Measurements from ENCODE around the gene CAMTA2. TPM values are rescaled to one million over a fixed set of nuclear protein-coding genes. Genes with fewer than 3 reads are reported as not detected.

The CAMTA2 gene
- total and polyA plus RNA-seq, 2 donors from 2014 or later: 40.1 to 47.1 TPM

DNA sequence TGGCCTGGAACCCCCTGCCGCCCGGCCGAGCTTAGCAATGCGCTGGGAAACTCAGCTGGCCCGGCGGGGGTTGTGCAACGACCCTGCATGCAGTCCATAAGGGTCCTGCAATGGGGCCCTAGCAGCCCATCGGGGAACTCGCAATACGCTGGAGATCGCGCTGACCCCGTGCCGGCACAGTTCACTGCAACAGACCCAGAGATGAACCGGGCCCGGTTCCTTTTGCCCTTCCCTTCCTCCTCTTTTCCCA, 48.0 kb downstream of the CAMTA2 start:
- Histone ChIP-seq H3K9me3 (ENCODE audit: control insufficient read depth in 2 of 3, insufficient read depth in 1 of 3, low read length in 3 of 3) (no peaks in the 10 kb centered on the region), H3K36me3 (ENCODE audit: control insufficient read depth in 2 of 3, insufficient read depth in 3 of 3, low read length in 3 of 3) (peaks cover 0 to 32% (median 17%) of the 10 kb centered on the region in 3 donors), H3K4me3 (ENCODE audit: low read length in 3 of 3) (peak overlapping the region; percentile 80 to 95 (median 81)), H3K27me3 (ENCODE audit: control insufficient read depth, insufficient read depth, low read length) (no peaks in the 10 kb centered on the region), H3K27ac (ENCODE audit: low read depth in 2 of 2, low read length in 2 of 2) (peak overlapping the region; percentile 86 to 87), H3K4me1 (ENCODE audit: control insufficient read depth in 2 of 3, insufficient read depth in 2 of 3, low read depth in 1 of 3, low read length in 3 of 3) (peaks cover 5 to 26% (median 18%) of the 10 kb centered on the region in 3 donors), H3K9ac (ENCODE audit: low read length in 3 of 3) (peak overlapping the region; percentile 45 to 96 (median 67))
- DNase-seq (peak in 3 of 5 donors; percentile 44 to 86 (median 54)), FAIRE-seq (no peak)
- intact Hi-C loops (cut with DNase I): no loop called here
- TF ChIP-seq, protein P1, sequence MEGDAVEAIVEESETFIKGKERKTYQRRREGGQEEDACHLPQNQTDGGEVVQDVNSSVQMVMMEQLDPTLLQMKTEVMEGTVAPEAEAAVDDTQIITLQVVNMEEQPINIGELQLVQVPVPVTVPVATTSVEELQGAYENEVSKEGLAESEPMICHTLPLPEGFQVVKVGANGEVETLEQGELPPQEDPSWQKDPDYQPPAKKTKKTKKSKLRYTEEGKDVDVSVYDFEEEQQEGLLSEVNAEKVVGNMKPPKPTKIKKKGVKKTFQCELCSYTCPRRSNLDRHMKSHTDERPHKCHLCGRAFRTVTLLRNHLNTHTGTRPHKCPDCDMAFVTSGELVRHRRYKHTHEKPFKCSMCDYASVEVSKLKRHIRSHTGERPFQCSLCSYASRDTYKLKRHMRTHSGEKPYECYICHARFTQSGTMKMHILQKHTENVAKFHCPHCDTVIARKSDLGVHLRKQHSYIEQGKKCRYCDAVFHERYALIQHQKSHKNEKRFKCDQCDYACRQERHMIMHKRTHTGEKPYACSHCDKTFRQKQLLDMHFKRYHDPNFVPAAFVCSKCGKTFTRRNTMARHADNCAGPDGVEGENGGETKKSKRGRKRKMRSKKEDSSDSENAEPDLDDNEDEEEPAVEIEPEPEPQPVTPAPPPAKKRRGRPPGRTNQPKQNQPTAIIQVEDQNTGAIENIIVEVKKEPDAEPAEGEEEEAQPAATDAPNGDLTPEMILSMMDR (IDR thresholded peaks at IDR 0.05; ENCODE audit: borderline replicate concordance, extremely low read depth, insufficient read depth): no peak

DNA sequence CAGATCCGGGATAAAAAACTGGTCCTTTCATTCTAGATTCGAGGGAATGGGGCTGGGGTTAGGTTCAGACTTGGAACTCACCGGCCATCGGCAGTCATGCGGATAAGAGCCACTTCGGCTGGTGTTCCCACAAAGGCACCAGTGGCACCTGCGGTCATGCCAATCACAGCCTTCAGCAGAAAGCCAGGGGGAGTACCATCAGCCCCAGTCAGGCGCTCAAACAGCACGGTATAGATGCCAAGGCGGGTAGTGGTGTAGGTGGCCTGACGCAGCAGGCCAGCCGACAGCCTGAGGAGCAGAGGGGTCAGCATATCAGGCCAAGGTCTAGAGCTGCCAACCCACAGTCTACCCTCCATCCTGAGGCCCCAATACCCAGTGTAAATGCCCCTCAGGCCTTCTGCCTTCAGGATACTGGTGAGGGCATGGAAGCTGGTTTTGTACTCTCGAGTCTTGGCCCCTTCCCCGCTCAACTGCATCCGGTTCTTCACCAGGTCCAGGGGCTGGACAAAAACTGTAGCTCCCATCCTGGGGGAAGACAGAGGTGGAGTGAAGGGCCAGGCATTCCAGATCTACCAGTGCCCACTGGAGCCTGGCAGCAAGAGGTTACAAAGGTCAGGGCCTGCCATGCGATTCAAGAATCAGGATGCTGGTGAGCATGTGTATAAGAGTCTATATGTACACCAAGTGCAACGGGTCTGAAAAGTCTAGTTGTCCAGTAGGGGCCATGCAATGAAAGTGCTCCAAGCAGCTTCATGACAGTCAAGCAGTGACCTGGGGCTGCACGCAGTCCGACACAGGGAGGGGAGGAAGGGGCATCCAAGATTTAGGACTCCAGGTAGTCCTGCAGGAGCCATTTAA, 48.6 kb downstream of the CAMTA2 start:
- Histone ChIP-seq H3K9ac (ENCODE audit: low read length in 3 of 3) (peak overlapping the region; percentile 45 to 96 (median 67)), H3K4me3 (ENCODE audit: low read length in 3 of 3) (peak overlapping the region; percentile 80 to 95 (median 81)), H3K9me3 (ENCODE audit: control insufficient read depth in 2 of 3, insufficient read depth in 1 of 3, low read length in 3 of 3) (no peaks in the 10 kb centered on the region), H3K4me1 (ENCODE audit: control insufficient read depth in 2 of 3, insufficient read depth in 2 of 3, low read depth in 1 of 3, low read length in 3 of 3) (peaks cover 5 to 32% (median 18%) of the 10 kb centered on the region in 3 donors), H3K36me3 (ENCODE audit: control insufficient read depth in 2 of 3, insufficient read depth in 3 of 3, low read length in 3 of 3) (peaks cover 0 to 26% (median 15%) of the 10 kb centered on the region in 3 donors), H3K27ac (ENCODE audit: low read depth in 2 of 2, low read length in 2 of 2) (peak overlapping the region; percentile 86 to 87), H3K27me3 (ENCODE audit: control insufficient read depth, insufficient read depth, low read length) (no peaks in the 10 kb centered on the region)
- TF ChIP-seq, protein P1 (IDR thresholded peaks at IDR 0.05; ENCODE audit: borderline replicate concordance, extremely low read depth, insufficient read depth): no peak
- DNase-seq (peak in 2 of 5 donors; percentile 51 to 57), FAIRE-seq (no peak)
- intact Hi-C loops (cut with DNase I): no loop called here

DNA sequence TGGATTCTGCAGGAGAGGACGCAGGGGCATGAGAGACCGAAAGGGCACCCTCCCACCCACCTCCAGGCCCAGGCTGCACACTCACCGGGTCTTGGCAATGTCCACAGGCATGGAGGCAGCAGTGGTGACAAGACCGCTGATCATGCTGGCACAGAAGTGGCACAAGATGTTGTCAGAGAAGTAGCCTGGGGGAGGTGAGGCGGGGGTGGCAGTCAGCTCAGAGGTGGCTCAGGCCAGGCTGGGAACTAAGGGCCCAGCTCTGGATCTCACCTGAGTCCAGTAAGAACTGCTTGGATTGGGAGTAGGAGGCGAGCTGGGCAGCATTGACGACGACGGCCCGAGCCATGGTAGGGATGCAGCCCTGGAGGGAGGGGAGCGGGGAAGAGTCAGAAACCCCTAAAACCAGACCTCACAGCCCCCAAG, 49.4 kb downstream of the CAMTA2 start:
- Histone ChIP-seq H3K27me3 (ENCODE audit: control insufficient read depth, insufficient read depth, low read length) (no peaks in the 10 kb centered on the region), H3K9me3 (ENCODE audit: control insufficient read depth in 2 of 3, insufficient read depth in 1 of 3, low read length in 3 of 3) (no peaks in the 10 kb centered on the region), H3K36me3 (ENCODE audit: control insufficient read depth in 2 of 3, insufficient read depth in 3 of 3, low read length in 3 of 3) (peaks cover 0 to 20% (median 10%) of the 10 kb centered on the region in 3 donors), H3K9ac (ENCODE audit: low read length in 3 of 3) (peak overlapping the region in 1 of 3 donors; percentile 96), H3K4me3 (ENCODE audit: low read length in 3 of 3) (peak overlapping the region in 1 of 3 donors; percentile 95), H3K27ac (ENCODE audit: low read depth in 2 of 2, low read length in 2 of 2) (peak overlapping the region in 1 of 2 donors; percentile 87), H3K4me1 (ENCODE audit: control insufficient read depth in 2 of 3, insufficient read depth in 2 of 3, low read depth in 1 of 3, low read length in 3 of 3) (peaks cover 5 to 30% (median 18%) of the 10 kb centered on the region in 3 donors)
- DNase-seq: peak in 1 of 5 donors; percentile 57
- intact Hi-C loops (cut with DNase I): no loop called here
- no peak for FAIRE-seq
- TF ChIP-seq, protein P1 (IDR thresholded peaks at IDR 0.05; ENCODE audit: borderline replicate concordance, extremely low read depth, insufficient read depth): no peak
